Measurements from ENCODE around the gene PDS5A.

- TF ChIP-seq ZZZ3 (IDR thresholded peaks at IDR 0.05) (no peak), ZNF263 (CRISPR knock-in tag; IDR thresholded peaks at IDR 0.05; ENCODE audit: borderline replicate concordance) (no peak), CEBPB (tag; IDR thresholded peaks at IDR 0.05) (no peak), NFATC3 (IDR thresholded peaks at IDR 0.05) (no peak)
- TF ChIP-seq, protein P1, sequence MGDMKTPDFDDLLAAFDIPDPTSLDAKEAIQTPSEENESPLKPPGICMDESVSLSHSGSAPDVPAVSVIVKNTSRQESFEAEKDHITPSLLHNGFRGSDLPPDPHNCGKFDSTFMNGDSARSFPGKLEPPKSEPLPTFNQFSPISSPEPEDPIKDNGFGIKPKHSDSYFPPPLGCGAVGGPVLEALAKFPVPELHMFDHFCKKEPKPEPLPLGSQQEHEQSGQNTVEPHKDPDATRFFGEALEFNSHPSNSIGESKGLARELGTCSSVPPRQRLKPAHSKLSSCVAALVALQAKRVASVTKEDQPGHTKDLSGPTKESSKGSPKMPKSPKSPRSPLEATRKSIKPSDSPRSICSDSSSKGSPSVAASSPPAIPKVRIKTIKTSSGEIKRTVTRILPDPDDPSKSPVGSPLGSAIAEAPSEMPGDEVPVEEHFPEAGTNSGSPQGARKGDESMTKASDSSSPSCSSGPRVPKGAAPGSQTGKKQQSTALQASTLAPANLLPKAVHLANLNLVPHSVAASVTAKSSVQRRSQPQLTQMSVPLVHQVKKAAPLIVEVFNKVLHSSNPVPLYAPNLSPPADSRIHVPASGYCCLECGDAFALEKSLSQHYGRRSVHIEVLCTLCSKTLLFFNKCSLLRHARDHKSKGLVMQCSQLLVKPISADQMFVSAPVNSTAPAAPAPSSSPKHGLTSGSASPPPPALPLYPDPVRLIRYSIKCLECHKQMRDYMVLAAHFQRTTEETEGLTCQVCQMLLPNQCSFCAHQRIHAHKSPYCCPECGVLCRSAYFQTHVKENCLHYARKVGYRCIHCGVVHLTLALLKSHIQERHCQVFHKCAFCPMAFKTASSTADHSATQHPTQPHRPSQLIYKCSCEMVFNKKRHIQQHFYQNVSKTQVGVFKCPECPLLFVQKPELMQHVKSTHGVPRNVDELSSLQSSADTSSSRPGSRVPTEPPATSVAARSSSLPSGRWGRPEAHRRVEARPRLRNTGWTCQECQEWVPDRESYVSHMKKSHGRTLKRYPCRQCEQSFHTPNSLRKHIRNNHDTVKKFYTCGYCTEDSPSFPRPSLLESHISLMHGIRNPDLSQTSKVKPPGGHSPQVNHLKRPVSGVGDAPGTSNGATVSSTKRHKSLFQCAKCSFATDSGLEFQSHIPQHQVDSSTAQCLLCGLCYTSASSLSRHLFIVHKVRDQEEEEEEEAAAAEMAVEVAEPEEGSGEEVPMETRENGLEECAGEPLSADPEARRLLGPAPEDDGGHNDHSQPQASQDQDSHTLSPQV (IDR thresholded peaks at IDR 0.05) = no peak
These were observed 131.0 kb downstream of the PDS5A start for GRCh38 chr4:39846705-39847104.

All from K562 (cell line).